ENCODE measurements around the gene MSRB3. TPM values are rescaled to one million over a fixed set of nuclear protein-coding genes. Genes with fewer than 3 reads are reported as not detected.

MSRB3 gene
- total and polyA plus RNA-seq, 2 of the 8 experiments (the other 6 are each of a cell fraction or from before 2014, with no cell fraction given), result 0.32 to 1.2 TPM

GRCh38 chr12:65238609-65239008 lies 39.9 kb upstream of the MSRB3 start:
- H4K5ac ChIP-seq (ENCODE audit: insufficient read length, low read depth, low read length), result no peak overlapping the region
- no peak overlapping the region for H2AFZ ChIP-seq (ENCODE audit: low read length)
- no peaks in the 10 kb centered on the region for H3K23me2 ChIP-seq (ENCODE audit: low read depth, low read length)
- no peak overlapping the region for H3K18ac ChIP-seq (ENCODE audit: extremely low read depth, low read length)
- no peak overlapping the region for H2BK15ac ChIP-seq (ENCODE audit: low read length)
- FAIRE-seq, result no peak
- ChIA-PET POLR2A (ENCODE audit: partially characterized antibody) (no interaction called here), CTCF (ENCODE audit: partially characterized antibody) (interaction anchor here (0.9 to 1.0 kb wide), 2 partner anchors 38 to 105 kb away, joined by 3 read pairs; no protein-coding TSS in a partner anchor)
- no peak overlapping the region for H3K56ac ChIP-seq (replicated peaks; ENCODE audit: insufficient read length, low read depth, low read length)
- no peak overlapping the region for H3K4me2 ChIP-seq (ENCODE audit: insufficient read depth in 1 of 2, low read depth in 2 of 2, low read length in 2 of 2)
- H4K8ac ChIP-seq (ENCODE audit: extremely low read depth, insufficient read depth, low read length), result no peak overlapping the region
- H3K14ac ChIP-seq (ENCODE audit: insufficient read length), result no peak overlapping the region
- H3K79me2 ChIP-seq (ENCODE audit: control insufficient read depth in 1 of 2, insufficient read depth in 2 of 2, low read length in 2 of 2), result no peaks in the 10 kb centered on the region
- H3K9ac ChIP-seq (replicated peaks in 1 of 4; ENCODE audit: extremely low read depth in 1 of 4, low read depth in 3 of 4, low read length in 3 of 4), result no peak overlapping the region
- DNase-seq (ENCODE audit: low read depth in 1 of 2, low spot score in 2 of 2), result no peak
- H2BK5ac ChIP-seq (ENCODE audit: low read depth, low read length), result no peak overlapping the region
- H3K79me1 ChIP-seq (ENCODE audit: low read depth, low read length), result no peaks in the 10 kb centered on the region
- no peak overlapping the region for H3K4ac ChIP-seq (replicated peaks; ENCODE audit: insufficient read length, low read depth, low read length)
- H4K91ac ChIP-seq (replicated peaks; ENCODE audit: insufficient read length, low read length), result no peak overlapping the region
- no peak overlapping the region for H3K27ac ChIP-seq (ENCODE audit: low read depth, low read length)
- no peak overlapping the region for H2BK20ac ChIP-seq (ENCODE audit: low read length)
- no peak overlapping the region for H2BK120ac ChIP-seq (replicated peaks; ENCODE audit: low read depth, low read length)
- H3K23ac ChIP-seq (ENCODE audit: insufficient read length), result no peak overlapping the region
- H3K27me3 ChIP-seq (replicated peaks in 1 of 4; ENCODE audit: control insufficient read depth in 3 of 4, extremely low read depth in 1 of 4, insufficient read depth in 3 of 4, low read length in 3 of 4), result no peaks in the 10 kb centered on the region
- H2AK5ac ChIP-seq (ENCODE audit: low read depth, low read length), result no peak overlapping the region
- H3K36me3 ChIP-seq (ENCODE audit: control insufficient read depth in 2 of 4, insufficient read depth in 4 of 4, low read length in 3 of 4), result peaks cover 0 to 16% (median 4%) of the 10 kb centered on the region in 4 experiments; a peak in 4 of 8 replicates
- H4K20me1 ChIP-seq (replicated peaks in 1 of 2; ENCODE audit: control insufficient read depth in 1 of 2, insufficient read depth in 2 of 2, low read length in 2 of 2), result no peaks in the 10 kb centered on the region
- H3K9me3 ChIP-seq (ENCODE audit: insufficient read depth in 2 of 2, low read depth in 1 of 2, low read length in 1 of 2), result no peaks in the 10 kb centered on the region
- no peak overlapping the region for H2BK12ac ChIP-seq (ENCODE audit: low read depth, low read length)
- no peak overlapping the region for H3K4me3 ChIP-seq (ENCODE audit: extremely low read depth in 1 of 4, insufficient read depth in 2 of 4, low read depth in 3 of 4, low read length in 4 of 4)
- 91% methylated on average over 3 of the region's 3 CpGs; no CpG with 5 or more reads in 1 of the 2 experiments for WGBS, 2 experiments (ENCODE audit: extremely low coverage in 1 of 2, insufficient coverage in 1 of 2, insufficient read length in 1 of 2, insufficient replicate concordance in 2 of 2, low coverage in 1 of 2, low lambda C conversion rate in 2 of 2, missing lambda C conversion rate in 1 of 2)
- H3K4me1 ChIP-seq (replicated peaks in 1 of 4; ENCODE audit: control insufficient read depth in 3 of 4, insufficient read depth in 4 of 4, low read length in 3 of 4), result no peaks in the 10 kb centered on the region
- TF ChIP-seq GTF2F1 (IDR thresholded peaks at IDR 0.05; ENCODE audit: borderline replicate concordance, low read depth, low read length), result no peak
- no peak for TF ChIP-seq SIX5 (IDR thresholded peaks at IDR 0.05; ENCODE audit: low read depth, low read length)
- no peak for TF ChIP-seq ATF3 (IDR thresholded peaks at IDR 0.05; ENCODE audit: insufficient read depth, low read depth, low read length)
- TF ChIP-seq JUND (IDR thresholded peaks at IDR 0.05; ENCODE audit: low read length), result no peak
- no peak for TF ChIP-seq CHD2 (IDR thresholded peaks at IDR 0.05; ENCODE audit: low read length)
- TF ChIP-seq SIN3A (conservative IDR thresholded peaks at IDR 0.05 in 1 of 2, IDR thresholded peaks at IDR 0.05 in 1 of 2; ENCODE audit: low read depth in 1 of 2, low read length in 2 of 2), result no peak
- TF ChIP-seq ASH2L (IDR thresholded peaks at IDR 0.05; ENCODE audit: low read length), result no peak
- TF ChIP-seq SP4 (IDR thresholded peaks at IDR 0.05; ENCODE audit: low read length), result no peak
- no peak for TF ChIP-seq CEBPB (IDR thresholded peaks at IDR 0.05; ENCODE audit: low read depth, low read length)
- no peak for TF ChIP-seq CBX5 (IDR thresholded peaks at IDR 0.05; ENCODE audit: low read depth, low read length)
- TF ChIP-seq GABPA (IDR thresholded peaks at IDR 0.05; ENCODE audit: borderline replicate concordance, insufficient read depth, low read length), result no peak
- TF ChIP-seq CBX8 (IDR thresholded peaks at IDR 0.05; ENCODE audit: borderline replicate concordance, low read depth, low read length), result no peak
- no peak for TF ChIP-seq HDAC6 (IDR thresholded peaks at IDR 0.05; ENCODE audit: low read depth, low read length)
- TF ChIP-seq EGR1 (IDR thresholded peaks at IDR 0.05; ENCODE audit: borderline replicate concordance, low read depth, low read length), result no peak
- TF ChIP-seq KDM1A (IDR thresholded peaks at IDR 0.05; ENCODE audit: borderline replicate concordance, low read length), result no peak
- TF ChIP-seq SP2 (IDR thresholded peaks at IDR 0.05; ENCODE audit: low read length), result no peak
